Endothelial cell of umbilical vein (primary cell): Measurements from ENCODE around the gene C17orf100. TPM values are rescaled to one million over a fixed set of nuclear protein-coding genes. Genes with fewer than 3 reads are reported as not detected.

ENCODE experiments used
- BruUV-seq: library from RNA; stranded (reverse); fragments of 400-500 nt; replicated peaks from 2 replicates; lab custom pipeline; 2021; lab: Mats Ljungman, UMichigan
- CTCF ChIA-PET: fragments of 300-600, 350-600 bp; sonication (Branson Sonifier 250); formaldehyde crosslinking; loops from one replicate; lab custom pipeline; 2021; ENCODE audit warnings: antibody characterized with exemption, inconsistent platforms; lab: Charles Lee
- POLR2A ChIA-PET: fragments of 300-600, 350-600 bp; sonication (Branson Sonifier 250); formaldehyde crosslinking; loops from one replicate; lab custom pipeline; 2021; ENCODE audit warnings: antibody characterized with exemption, inconsistent platforms; lab: Charles Lee
- DNase-seq: peaks from one replicate; pipeline ENCODE4 v3.0.0-alpha.2; 2011; ENCODE audit warnings: low read depth, low spot score
- FAIRE-seq: peaks from 2 replicates; lab custom pipeline; 2011; peaks lifted over from hg19 to GRCh38; lab: Jason Lieb, UNC
- H2AFZ ChIP-seq: 2 replicates; pipeline ENCODE4 v1.6.0; 2012; ENCODE audit warnings: low read depth, low read length, control low read depth, inconsistent platforms
- H3K27ac ChIP-seq: 2 replicates; pipeline ENCODE4 v1.5.1; 2011; ENCODE audit warnings: low read depth, mild to moderate bottlenecking, control low read depth, low read length, moderate library complexity; ENCODE audit not compliant: insufficient read depth
- H3K27me3 ChIP-seq, 2 experiments: 2 replicates each; pipeline versions ENCODE4 v1.6.0 to v1.6.1; 2011; ENCODE audit warnings: low read length in 2 of 2, mixed read lengths in 1 of 2; ENCODE audit not compliant: control insufficient read depth in 2 of 2, insufficient read depth in 2 of 2
- H3K36me3 ChIP-seq, 2 experiments: 2 replicates in 1 of 2; 3 replicates in 1 of 2; pipeline ENCODE4 v1.5.1; 2011; ENCODE audit warnings: low read length in 2 of 2, mild to moderate bottlenecking in 1 of 2, moderate library complexity in 1 of 2; ENCODE audit not compliant: control insufficient read depth in 2 of 2, insufficient read depth in 2 of 2; ENCODE audit errors: extremely low read depth in 1 of 2
- H3K4me1 ChIP-seq: 3 replicates; pipeline ENCODE4 v1.5.1; 2011; ENCODE audit warnings: mild to moderate bottlenecking, low read length; ENCODE audit not compliant: control insufficient read depth, insufficient read depth; ENCODE audit errors: extremely low read depth
- H3K4me2 ChIP-seq: 2 replicates; pipeline ENCODE4 v1.6.1; 2011; ENCODE audit warnings: low read length, control low read depth, mixed read lengths; ENCODE audit not compliant: insufficient read depth
- H3K4me3 ChIP-seq, 3 experiments: fragments of 200-600 bp in 1 of 3; sonication (generic), shearing (Covaris generic) in 1 of 3; replicated peaks in 1 of 3; 2 replicates each; pipeline ENCODE4 v1.5.1; 2011 to 2016; ENCODE audit warnings: control low read depth in 3 of 3, low read length in 3 of 3, mild to moderate bottlenecking in 2 of 3, inconsistent platforms in 1 of 3, low read depth in 1 of 3, moderate library complexity in 1 of 3; ENCODE audit not compliant: insufficient read depth in 1 of 3
- H3K79me2 ChIP-seq: 2 replicates; pipeline ENCODE4 v1.6.0; 2012; ENCODE audit warnings: low read length, inconsistent platforms; ENCODE audit not compliant: control insufficient read depth, insufficient read depth
- H3K9ac ChIP-seq: replicated peaks from 2 replicates; pipeline ENCODE3; 2011; ENCODE audit warnings: low read length, control low read depth; ENCODE audit not compliant: insufficient read depth; ENCODE audit errors: extremely low read depth
- H3K9me1 ChIP-seq: replicated peaks from 3 replicates; pipeline ENCODE4 v1.6.0; 2011; ENCODE audit warnings: mild to moderate bottlenecking, low read length; ENCODE audit not compliant: control insufficient read depth, insufficient read depth; ENCODE audit errors: extremely low read depth
- H3K9me3 ChIP-seq: replicated peaks from 2 replicates; pipeline ENCODE4 v1.5.1; 2012; ENCODE audit warnings: low read length, inconsistent platforms; ENCODE audit not compliant: control insufficient read depth, insufficient read depth
- H4K20me1 ChIP-seq: replicated peaks from 2 replicates; pipeline ENCODE3; 2011; ENCODE audit warnings: mild to moderate bottlenecking, low read length; ENCODE audit not compliant: control insufficient read depth, insufficient read depth; ENCODE audit errors: extremely low read depth
- EZH2 ChIP-seq: IDR thresholded peaks from 2 replicates; pipeline ENCODE4 v1.6.1; 2012; ENCODE audit warnings: borderline replicate concordance, low read depth, mild to moderate bottlenecking, moderate library complexity, low read length, inconsistent platforms; ENCODE audit not compliant: severe bottlenecking
- FOS ChIP-seq: IDR thresholded peaks from 2 replicates; pipeline ENCODE4 v1.6.1; 2011; ENCODE audit warnings: mild to moderate bottlenecking, low read length, moderate library complexity, borderline replicate concordance; ENCODE audit not compliant: insufficient read depth
- GATA2 ChIP-seq: IDR thresholded peaks from 2 replicates; pipeline ENCODE4 v1.7.0; 2011; ENCODE audit warnings: low read depth, mild to moderate bottlenecking, moderate library complexity, mixed read lengths, low read length; ENCODE audit not compliant: insufficient read length, insufficient read depth
- JUN ChIP-seq: IDR thresholded peaks from 2 replicates; pipeline ENCODE4 v1.6.1; 2011; ENCODE audit warnings: borderline replicate concordance, low read depth; ENCODE audit not compliant: insufficient read length, insufficient read depth
- MYC ChIP-seq: IDR thresholded peaks from one replicate; pipeline ENCODE4 v1.6.1; 2011; ENCODE audit warnings: mild to moderate bottlenecking, low read depth, low read length
- POLR2A ChIP-seq: IDR thresholded peaks from 2 replicates; pipeline ENCODE4 v1.6.1; 2012; ENCODE audit warnings: low read depth, mild to moderate bottlenecking, control low read depth, low read length
- POLR2AphosphoS5 ChIP-seq: IDR thresholded peaks from 2 replicates; pipeline ENCODE4 v1.6.1; 2012; ENCODE audit warnings: low read depth, mild to moderate bottlenecking, control low read depth, low read length, moderate library complexity; ENCODE audit not compliant: insufficient read depth
- dilution Hi-C: fragments of 300-500 bp; cut with MboI; formaldehyde crosslinking; loops from one replicate; pipeline ENCODE4 v1.15.0; 2019; ENCODE audit warnings: low sequenced_read_pairs; ENCODE audit not compliant: extremely low pct_ligation_motif_present
- intact Hi-C: fragments of 100-400 bp; cut with micrococcal nuclease; formaldehyde crosslinking; loops from one replicate; pipeline ENCODE4 v1.10.0; 2022
- polyA plus RNA-seq, 4 experiments: library from polyadenylated mRNA; depleted of rRNA in 3 of 4; stranded (reverse) in 3 of 4; unstranded in 1 of 4; fragments of >200 nt; gene quantifications; 2 replicates each; pipeline versions ENCODE4 v1.2.1 to v1.2.3, GENCODE V29; 2011 to 2012; ENCODE audit warnings: missing spikeins in 1 of 4
- total RNA-seq: library from RNA; stranded (reverse); gene quantifications from 2 replicates; pipeline ENCODE4 v1.2.3, GENCODE V29; 2021
- TF ChIP-seq, protein P1 (sequence below), 2 donors: IDR thresholded peaks; 1 replicate in 1 of 2; 2 replicates in 1 of 2; pipeline ENCODE4 v1.5.1; 2011; ENCODE audit warnings: low read length in 2 of 2, mild to moderate bottlenecking in 2 of 2, moderate library complexity in 2 of 2, control low read depth in 1 of 2, inconsistent platforms in 1 of 2, low read depth in 1 of 2; ENCODE audit not compliant: insufficient read depth in 1 of 2; ENCODE audit errors: extremely low read depth in 1 of 2
- TF ChIP-seq, protein P2 (sequence below): IDR thresholded peaks from 2 replicates; pipeline ENCODE4 v1.6.1; 2011; ENCODE audit not compliant: insufficient read depth, insufficient read length

C17orf100 gene
- total and polyA plus RNA-seq, 2 donors (not counting 3 experiments of a cell fraction or from before 2014, with no cell fraction given), result 0.99 to 1.4 TPM

DNA sequence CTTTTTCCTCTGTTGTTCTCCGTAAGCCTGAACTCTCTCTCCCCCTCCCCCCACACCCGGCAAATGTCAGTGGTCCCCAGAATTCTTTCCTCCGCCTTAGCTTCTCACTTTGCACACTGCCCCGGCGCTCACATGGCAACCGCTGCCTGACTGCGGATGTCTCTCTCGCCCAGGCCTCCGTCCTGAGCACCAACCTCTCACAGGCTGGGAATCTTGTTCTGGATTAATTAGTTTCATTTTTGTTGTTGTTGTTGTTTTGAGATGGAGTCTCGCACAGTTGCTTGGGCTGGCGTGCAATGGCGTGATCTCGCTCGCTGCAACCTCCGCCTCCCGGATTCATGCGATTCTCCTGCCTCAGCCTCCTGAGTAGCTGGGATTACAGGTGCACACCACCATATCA lies 16.7 kb downstream of the C17orf100 start:
- POLR2A ChIA-PET, result no interaction called here
- DNase-seq, result no peak
- Histone ChIP-seq H3K4me3 (no peak overlapping the region), H2AFZ (no peak overlapping the region), H3K9me3 (no peaks in the 10 kb centered on the region), H3K4me1 (no peaks in the 10 kb centered on the region), H3K4me2 (no peak overlapping the region), H3K27ac (no peak overlapping the region), H4K20me1 (no peaks in the 10 kb centered on the region), H3K9ac (no peak overlapping the region), H3K36me3 (no peaks in the 10 kb centered on the region), H3K27me3 (no peaks in the 10 kb centered on the region), H3K79me2 (no peaks in the 10 kb centered on the region), H3K9me1 (no peaks in the 10 kb centered on the region)
- no peak for TF ChIP-seq POLR2AphosphoS5
- no peak for TF ChIP-seq MYC
- TF ChIP-seq, protein P1, sequence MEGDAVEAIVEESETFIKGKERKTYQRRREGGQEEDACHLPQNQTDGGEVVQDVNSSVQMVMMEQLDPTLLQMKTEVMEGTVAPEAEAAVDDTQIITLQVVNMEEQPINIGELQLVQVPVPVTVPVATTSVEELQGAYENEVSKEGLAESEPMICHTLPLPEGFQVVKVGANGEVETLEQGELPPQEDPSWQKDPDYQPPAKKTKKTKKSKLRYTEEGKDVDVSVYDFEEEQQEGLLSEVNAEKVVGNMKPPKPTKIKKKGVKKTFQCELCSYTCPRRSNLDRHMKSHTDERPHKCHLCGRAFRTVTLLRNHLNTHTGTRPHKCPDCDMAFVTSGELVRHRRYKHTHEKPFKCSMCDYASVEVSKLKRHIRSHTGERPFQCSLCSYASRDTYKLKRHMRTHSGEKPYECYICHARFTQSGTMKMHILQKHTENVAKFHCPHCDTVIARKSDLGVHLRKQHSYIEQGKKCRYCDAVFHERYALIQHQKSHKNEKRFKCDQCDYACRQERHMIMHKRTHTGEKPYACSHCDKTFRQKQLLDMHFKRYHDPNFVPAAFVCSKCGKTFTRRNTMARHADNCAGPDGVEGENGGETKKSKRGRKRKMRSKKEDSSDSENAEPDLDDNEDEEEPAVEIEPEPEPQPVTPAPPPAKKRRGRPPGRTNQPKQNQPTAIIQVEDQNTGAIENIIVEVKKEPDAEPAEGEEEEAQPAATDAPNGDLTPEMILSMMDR (IDR thresholded peaks at IDR 0.05; ENCODE audit: extremely low read depth in 1 of 2, insufficient read depth in 1 of 2, low read depth in 1 of 2, low read length in 2 of 2), result no peak
- no peak for TF ChIP-seq FOS
- TF ChIP-seq EZH2, result no peak
- TF ChIP-seq GATA2, result no peak
- no peak for TF ChIP-seq POLR2A
- TF ChIP-seq JUN, result no peak
- TF ChIP-seq, protein P2, sequence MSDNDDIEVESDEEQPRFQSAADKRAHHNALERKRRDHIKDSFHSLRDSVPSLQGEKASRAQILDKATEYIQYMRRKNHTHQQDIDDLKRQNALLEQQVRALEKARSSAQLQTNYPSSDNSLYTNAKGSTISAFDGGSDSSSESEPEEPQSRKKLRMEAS, result no peak
- FAIRE-seq, result no peak
- dilution Hi-C loops, result no loop called here
- CTCF ChIA-PET, result interaction anchor here (0.6 to 5.3 kb wide), 6 partner anchors 33 to 243 kb away, joined by 4 to 61 read pairs (median 21); no protein-coding TSS in a partner anchor
- no TSS peak for BruUV-seq
- intact Hi-C loops, result loop anchor here (5.0 kb wide), 1 partner anchor 34 kb away; no protein-coding TSS in a partner anchor
